ENCODE results near the gene SMG9. TPM values are rescaled to one million over a fixed set of nuclear protein-coding genes. Genes with fewer than 3 reads are reported as not detected.

Gene SMG9
- total RNA-seq, 3 donors from 2014 or later, result 32.2 to 41.4 (median 34.7) TPM

DNA sequence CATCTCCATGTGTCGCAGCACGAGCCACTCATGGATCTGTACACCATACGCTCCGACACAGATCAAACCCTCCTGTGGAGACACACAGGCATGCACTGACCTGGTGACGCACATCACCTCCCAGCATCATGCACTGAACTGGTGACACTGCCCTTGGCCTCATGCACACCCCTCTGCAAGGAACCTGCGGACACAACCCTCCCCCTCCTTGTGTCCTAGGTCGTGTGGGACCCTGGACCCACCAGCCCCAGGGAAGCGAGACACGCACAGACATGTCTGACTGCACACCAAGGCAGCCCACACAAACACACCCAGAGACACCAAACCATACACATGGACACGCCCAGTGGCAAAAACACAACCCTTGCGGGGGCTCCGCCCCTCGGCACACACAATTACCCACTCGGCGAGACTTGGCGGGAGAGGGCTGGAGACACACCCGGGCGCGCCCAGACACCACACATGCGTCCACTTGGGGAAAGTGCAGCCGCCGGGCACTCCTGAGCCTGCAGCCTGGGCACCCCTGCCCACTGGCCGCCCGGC, 28.0 kb upstream of the SMG9 start:
- intact Hi-C loops (cut with DNase I, micrococcal nuclease), result loop anchor here (5.0 kb wide), 1 partner anchor 35 kb away; no protein-coding TSS in a partner anchor
- TF ChIP-seq CTCF (IDR thresholded peaks at IDR 0.05), result no peak
- peak; percentile 77 to 90 (median 84) for DNase-seq
- ATAC-seq, result peak; percentile 35
- H3K4me3 ChIP-seq, result no peak overlapping the region
- no peaks in the 10 kb centered on the region for H3K36me3 ChIP-seq (ENCODE audit: low read depth)
- H3K4me1 ChIP-seq (ENCODE audit: low read depth), result peaks cover 28% of the 10 kb centered on the region
- H3K9me3 ChIP-seq, result no peaks in the 10 kb centered on the region

GRCh38 chr19:43782311-43782660, 27.5 kb upstream of the SMG9 start:
- H3K4me3 ChIP-seq, result no peak overlapping the region
- H3K4me1 ChIP-seq (ENCODE audit: low read depth), result peaks cover 28% of the 10 kb centered on the region
- no peak for ATAC-seq
- no peaks in the 10 kb centered on the region for H3K36me3 ChIP-seq (ENCODE audit: low read depth)
- no peak for TF ChIP-seq CTCF (IDR thresholded peaks at IDR 0.05)
- H3K9me3 ChIP-seq, result no peaks in the 10 kb centered on the region
- intact Hi-C loops (cut with DNase I, micrococcal nuclease), result loop anchor here (5.0 kb wide), 1 partner anchor 35 kb away; no protein-coding TSS in a partner anchor
- no peak for DNase-seq

GRCh38 chr19:43781630-43782310, 27.0 kb upstream of the SMG9 start:
- intact Hi-C loops (cut with DNase I, micrococcal nuclease), result loop anchor here (5.0 kb wide), 1 partner anchor 34 kb away; no protein-coding TSS in a partner anchor
- no peak overlapping the region for H3K4me3 ChIP-seq
- DNase-seq, result no peak

GRCh38 chr19:43780706-43781525, 26.2 kb upstream of the SMG9 start, which contains the start of gene KCNN4:
TSS of gene KCNN4 (minus strand) at chr19:43780973. CDS start at chr19:43780861, 112 bp downstream.
- DNase-seq (peak; percentile 79 to 89 (median 84)), ATAC-seq (peak; percentile 63)
- Histone ChIP-seq H3K4me1 (ENCODE audit: low read depth) (peaks cover 31% of the 10 kb centered on the region), H3K36me3 (ENCODE audit: low read depth) (no peaks in the 10 kb centered on the region), H3K4me3 (no peak within 1 kb of the TSS), H3K9me3 (no peaks in the 10 kb centered on the region)
- intact Hi-C loops (cut with DNase I, micrococcal nuclease), result loop anchor here (5.0 kb wide), 1 partner anchor 34 kb away; no protein-coding TSS in a partner anchor
- TF ChIP-seq CTCF (IDR thresholded peaks at IDR 0.05), result no peak

More at GRCh38 chr19:43781630-43782310, 27.0 kb upstream of the SMG9 start:
- no peak for ATAC-seq
- no peak for TF ChIP-seq CTCF (IDR thresholded peaks at IDR 0.05)
- H3K36me3 ChIP-seq (ENCODE audit: low read depth), result no peaks in the 10 kb centered on the region
- peaks cover 31% of the 10 kb centered on the region for H3K4me1 ChIP-seq (ENCODE audit: low read depth)
- no peaks in the 10 kb centered on the region for H3K9me3 ChIP-seq

DNA sequence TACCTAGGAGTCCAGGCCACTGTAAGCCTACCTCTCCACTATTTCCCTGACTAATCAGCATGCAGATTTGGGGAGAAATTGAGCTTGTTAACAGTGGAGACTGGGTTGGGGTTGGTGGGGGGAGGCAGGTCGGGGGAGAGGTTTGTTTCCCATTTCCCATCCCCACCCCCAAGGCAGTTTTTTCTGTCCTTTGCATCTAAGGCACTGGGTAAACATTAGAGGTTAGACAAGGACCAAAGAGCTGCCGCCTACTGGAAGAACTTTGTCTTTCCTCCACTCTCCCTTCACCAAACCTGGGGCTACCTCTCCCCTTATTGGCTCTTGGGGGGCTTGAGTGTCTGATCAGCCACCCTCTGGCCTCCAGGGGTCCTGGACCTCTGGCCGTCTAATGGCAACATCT, 25.1 kb upstream of the SMG9 start:
- H3K4me3 ChIP-seq, result no peak overlapping the region
- intact Hi-C loops (cut with DNase I, micrococcal nuclease), result loop anchor here (5.0 kb wide), 1 partner anchor 33 kb away; no protein-coding TSS in a partner anchor
- peaks cover 31% of the 10 kb centered on the region for H3K4me1 ChIP-seq (ENCODE audit: low read depth)
- H3K36me3 ChIP-seq (ENCODE audit: low read depth), result no peaks in the 10 kb centered on the region
- DNase-seq (peak in 1 of 3 donors; percentile 66), ATAC-seq (peak; percentile 21)
- TF ChIP-seq CTCF (IDR thresholded peaks at IDR 0.05), result no peak
- no peaks in the 10 kb centered on the region for H3K9me3 ChIP-seq
